Esophagus squamous epithelium (tissue), 4 donors: ENCODE results near the gene PIK3C2G.

Experiments used
- CTCF ChIP-seq, 6 experiments: fragments of 450-650 bp in 4 of 6; fragments of 200-600 bp in 2 of 6; sonication (generic) in 2 of 6; IDR thresholded peaks; one replicate each; pipeline ENCODE4 v1.5.1; 2016 to 2019; ENCODE audit warnings: antibody characterized with exemption in 6 of 6, mild to moderate bottlenecking in 4 of 6, moderate library complexity in 4 of 6
- POLR2A ChIP-seq, 4 donors: fragments of 450-650 bp; IDR thresholded peaks; one replicate each; pipeline ENCODE4 v1.6.1; 2017; ENCODE audit warnings: antibody characterized with exemption in 4 of 4, mild to moderate bottlenecking in 4 of 4, moderate library complexity in 3 of 4

GRCh38 chr12:18472806-18473205 is 211.5 kb downstream of the PIK3C2G start:
- no peak for TF ChIP-seq CTCF (IDR thresholded peaks at IDR 0.05)
- no peak for TF ChIP-seq POLR2A (IDR thresholded peaks at IDR 0.05)
